Neutrophil (primary cell): ENCODE measurements around the gene GABRB3.

ENCODE experiments used
- H3K27ac ChIP-seq: fragments of 200-600 bp; sonication (generic); 2 replicates; pipeline ENCODE4 v1.5.1; 2016; ENCODE audit warnings: mild to moderate bottlenecking, moderate library complexity
- H3K27me3 ChIP-seq: fragments of 200-600 bp; sonication (generic); 2 replicates; pipeline ENCODE4 v1.6.0; 2016; ENCODE audit warnings: mild to moderate bottlenecking
- H3K36me3 ChIP-seq: fragments of 200-600 bp; sonication (generic); 2 replicates; pipeline ENCODE4 v1.5.1; 2017
- H3K4me1 ChIP-seq, 2 experiments: fragments of 200-600 bp in 1 of 2; sonication (generic) in 1 of 2; 1 replicate in 1 of 2; 2 replicates in 1 of 2; pipeline versions ENCODE4 v1.5.1 to v1.6.1; 2013 to 2016; ENCODE audit warnings: low read depth in 1 of 2, low read length in 1 of 2, mild to moderate bottlenecking in 1 of 2, moderate library complexity in 1 of 2; ENCODE audit not compliant: control insufficient read depth in 1 of 2, insufficient read depth in 1 of 2
- H3K4me3 ChIP-seq, 2 experiments: fragments of 200-600 bp in 1 of 2; sonication (generic) in 1 of 2; 1 replicate in 1 of 2; 2 replicates in 1 of 2; pipeline ENCODE4 v1.5.1; 2013 to 2016; ENCODE audit warnings: low read depth in 1 of 2, low read length in 1 of 2, mild to moderate bottlenecking in 1 of 2, moderate library complexity in 1 of 2
- H3K9me3 ChIP-seq: fragments of 200-600 bp; sonication (generic); 2 replicates; pipeline ENCODE4 v1.5.1; 2016
- CTCF ChIP-seq: fragments of 200-600 bp; sonication (generic); IDR thresholded peaks from 2 replicates; pipeline ENCODE4 v1.5.1; 2016; ENCODE audit warnings: antibody characterized with exemption

Gene GABRB3

GRCh38 chr15:26665957-26666791 is 106.7 kb downstream of the GABRB3 start:
- no peak overlapping the region for H3K27ac ChIP-seq
- no peaks in the 10 kb centered on the region for H3K9me3 ChIP-seq
- no peaks in the 10 kb centered on the region for H3K27me3 ChIP-seq
- no peak overlapping the region for H3K4me3 ChIP-seq
- no peaks in the 10 kb centered on the region for H3K36me3 ChIP-seq
- H3K4me1 ChIP-seq: no peaks in the 10 kb centered on the region
- no peak for TF ChIP-seq CTCF

GRCh38 chr15:26662283-26662682 is 110.6 kb downstream of the GABRB3 start:
- H3K36me3 ChIP-seq: no peaks in the 10 kb centered on the region
- H3K9me3 ChIP-seq: no peaks in the 10 kb centered on the region
- no peak overlapping the region for H3K27ac ChIP-seq
- no peaks in the 10 kb centered on the region for H3K4me1 ChIP-seq
- H3K4me3 ChIP-seq: no peak overlapping the region
- TF ChIP-seq CTCF: no peak
- H3K27me3 ChIP-seq: no peaks in the 10 kb centered on the region

- no peak for TF ChIP-seq CTCF
- Histone ChIP-seq H3K27me3 (no peaks in the 10 kb centered on the region), H3K27ac (no peak overlapping the region), H3K36me3 (no peaks in the 10 kb centered on the region), H3K4me1 (no peaks in the 10 kb centered on the region), H3K9me3 (no peaks in the 10 kb centered on the region), H3K4me3 (no peak overlapping the region)
Observed at GRCh38 chr15:26661748-26662147, 111.1 kb downstream of the GABRB3 start.

DNA sequence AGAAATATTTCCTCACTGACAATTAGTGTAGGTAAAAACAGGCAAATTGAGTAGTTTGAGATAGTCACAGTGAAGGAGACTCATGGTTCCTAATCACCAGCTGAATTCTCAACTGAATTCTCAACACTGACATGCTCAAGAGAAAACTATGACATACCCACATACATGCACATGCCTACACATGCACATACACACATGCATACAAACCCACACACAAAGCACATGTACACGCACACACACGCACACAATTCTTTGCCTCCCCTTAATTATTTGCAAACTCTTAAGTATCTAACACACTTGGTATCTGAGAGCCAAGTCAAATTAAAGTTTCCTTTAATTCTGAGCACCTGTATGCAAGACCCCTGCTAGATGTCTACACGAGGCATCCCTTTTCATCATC is 111.8 kb downstream of the GABRB3 start:
- TF ChIP-seq CTCF: no peak
- H3K27me3 ChIP-seq: no peaks in the 10 kb centered on the region
- no peak overlapping the region for H3K27ac ChIP-seq
- no peaks in the 10 kb centered on the region for H3K9me3 ChIP-seq
- H3K4me3 ChIP-seq: no peak overlapping the region
- no peaks in the 10 kb centered on the region for H3K36me3 ChIP-seq
- no peaks in the 10 kb centered on the region for H3K4me1 ChIP-seq

DNA sequence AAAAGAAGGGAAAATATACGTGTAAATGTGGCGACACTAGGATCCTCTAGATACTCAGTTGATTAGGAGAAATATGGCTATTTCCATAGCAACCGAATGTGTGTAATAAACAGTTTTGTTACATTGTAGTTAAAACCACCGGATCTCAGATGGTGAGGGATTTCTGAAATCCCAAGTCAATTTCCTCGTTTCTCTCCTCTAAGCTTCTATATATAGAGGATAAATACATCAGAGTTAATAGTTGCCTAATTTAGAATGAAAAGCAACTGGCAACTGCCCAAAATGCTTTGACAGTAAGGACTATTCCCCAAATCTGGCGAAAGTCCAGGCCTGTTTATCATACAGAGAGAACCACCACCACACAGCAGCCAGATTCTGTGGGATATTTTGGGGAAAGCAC is 112.6 kb downstream of the GABRB3 start:
- H3K36me3 ChIP-seq: no peaks in the 10 kb centered on the region
- H3K4me3 ChIP-seq: no peak overlapping the region
- H3K27me3 ChIP-seq: no peaks in the 10 kb centered on the region
- no peak for TF ChIP-seq CTCF
- no peaks in the 10 kb centered on the region for H3K9me3 ChIP-seq
- H3K4me1 ChIP-seq: no peaks in the 10 kb centered on the region
- no peak overlapping the region for H3K27ac ChIP-seq
